NT2/D1 (cell line): ENCODE measurements around the gene NRARP.

ENCODE experiments used
- DNase-seq: peaks from one replicate; pipeline ENCODE4 v3.0.0-alpha.2; 2011; ENCODE audit warnings: low read depth, low spot score
- H3K27me3 ChIP-seq: 2 replicates; pipeline ENCODE4 v1.6.0; 2011; ENCODE audit warnings: mild to moderate bottlenecking; ENCODE audit not compliant: insufficient read length, insufficient read depth
- H3K36me3 ChIP-seq: 2 replicates; pipeline ENCODE4 v1.6.1; 2011; ENCODE audit warnings: mild to moderate bottlenecking, low read length, mixed read lengths; ENCODE audit not compliant: insufficient read depth, insufficient read length
- H3K4me1 ChIP-seq: 2 replicates; pipeline ENCODE4 v1.5.1; 2011; ENCODE audit not compliant: insufficient read depth, insufficient read length
- H3K4me3 ChIP-seq: 2 replicates; pipeline ENCODE4 v1.5.1; 2011; ENCODE audit warnings: low read depth; ENCODE audit not compliant: insufficient read length
- H3K9ac ChIP-seq: 2 replicates; pipeline ENCODE4 v1.6.0; 2011; ENCODE audit warnings: low read depth; ENCODE audit not compliant: insufficient read length
- H3K9me3 ChIP-seq: 2 replicates; pipeline ENCODE4 v1.5.1; 2011; ENCODE audit warnings: mild to moderate bottlenecking, low read length; ENCODE audit not compliant: insufficient read depth
- SUZ12 ChIP-seq: IDR thresholded peaks from 2 replicates; pipeline ENCODE4 v1.6.1; 2011; ENCODE audit not compliant: insufficient read length, insufficient read depth; ENCODE audit errors: extremely low read depth
- YY1 ChIP-seq: IDR thresholded peaks from 2 replicates; pipeline ENCODE4 v1.6.1; 2011; ENCODE audit not compliant: insufficient read length, insufficient read depth
- ZNF274 ChIP-seq: IDR thresholded peaks from 2 replicates; pipeline ENCODE4 v1.6.1; 2011; ENCODE audit warnings: mild to moderate bottlenecking, low read depth, low read length

The NRARP gene

DNA sequence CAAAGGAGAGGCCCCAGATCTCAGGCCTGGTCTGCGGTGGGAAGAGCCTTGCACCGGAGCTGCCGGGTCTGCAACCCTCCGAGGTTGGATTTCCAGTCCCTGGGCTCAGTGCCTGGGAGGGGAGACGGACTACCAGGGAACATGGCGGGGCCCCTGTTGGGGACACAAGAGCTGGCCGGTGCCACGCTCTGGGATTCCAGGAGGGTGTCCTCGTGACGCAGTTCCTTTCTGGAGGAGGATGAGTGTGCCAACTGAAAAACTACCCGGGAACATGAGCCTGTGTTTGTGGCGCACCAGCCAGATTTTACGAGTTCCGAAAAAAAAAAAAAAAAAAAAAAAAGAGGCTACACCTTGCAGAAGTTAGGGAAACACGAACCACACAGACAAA lies 9.0 kb downstream of the NRARP start:
- Histone ChIP-seq H3K9me3 (peaks cover 5% of the 10 kb centered on the region; the same call in 1 of the 2 replicates), H3K36me3 (peaks cover under 1% of the 10 kb centered on the region), H3K4me3 (no peak overlapping the region), H3K27me3 (peaks cover 18% of the 10 kb centered on the region), H3K4me1 (peaks cover 17% of the 10 kb centered on the region), H3K9ac (peak overlapping the region; percentile 42)
- no peak for DNase-seq
- TF ChIP-seq YY1 (no peak), SUZ12 (no peak), ZNF274 (no peak)

- H3K36me3 ChIP-seq = peaks cover 9% of the 10 kb centered on the region
- TF ChIP-seq YY1 = no peak
- TF ChIP-seq SUZ12 = no peak
- TF ChIP-seq ZNF274 = no peak
- no peak overlapping the region for H3K9ac ChIP-seq
- no peaks in the 10 kb centered on the region for H3K4me1 ChIP-seq
- DNase-seq = no peak
- H3K9me3 ChIP-seq = peaks cover 10% of the 10 kb centered on the region; the same call in 1 of the 2 replicates
- H3K27me3 ChIP-seq = no peaks in the 10 kb centered on the region
- H3K4me3 ChIP-seq = no peak overlapping the region
Observed at GRCh38 chr9:137286975-137287383, 15.1 kb downstream of the NRARP start.

GRCh38 chr9:137281345-137282116 lies 20.5 kb downstream of the NRARP start:
- peaks cover 22% of the 10 kb centered on the region for H3K4me1 ChIP-seq
- TF ChIP-seq YY1 = no peak
- no peak for TF ChIP-seq ZNF274
- no peak for TF ChIP-seq SUZ12
- no peak for DNase-seq
- peaks cover 3% of the 10 kb centered on the region for H3K27me3 ChIP-seq
- H3K9ac ChIP-seq = peak overlapping the region; percentile 80
- H3K9me3 ChIP-seq = peaks cover 14% of the 10 kb centered on the region; the same call in 1 of the 2 replicates
- peaks cover 24% of the 10 kb centered on the region for H3K36me3 ChIP-seq
- peak overlapping the region; percentile 69 for H3K4me3 ChIP-seq

GRCh38 chr9:137280474-137281344 lies 21.4 kb downstream of the NRARP start:
- Histone ChIP-seq H3K9me3 (peaks cover 14% of the 10 kb centered on the region; the same call in 1 of the 2 replicates), H3K27me3 (peaks cover 3% of the 10 kb centered on the region), H3K36me3 (peaks cover 26% of the 10 kb centered on the region), H3K4me3 (peak overlapping the region; percentile 69), H3K9ac (peak overlapping the region; percentile 80), H3K4me1 (peaks cover 30% of the 10 kb centered on the region)
- no peak for TF ChIP-seq SUZ12
- TF ChIP-seq ZNF274 = no peak
- no peak for TF ChIP-seq YY1
- no peak for DNase-seq

DNA sequence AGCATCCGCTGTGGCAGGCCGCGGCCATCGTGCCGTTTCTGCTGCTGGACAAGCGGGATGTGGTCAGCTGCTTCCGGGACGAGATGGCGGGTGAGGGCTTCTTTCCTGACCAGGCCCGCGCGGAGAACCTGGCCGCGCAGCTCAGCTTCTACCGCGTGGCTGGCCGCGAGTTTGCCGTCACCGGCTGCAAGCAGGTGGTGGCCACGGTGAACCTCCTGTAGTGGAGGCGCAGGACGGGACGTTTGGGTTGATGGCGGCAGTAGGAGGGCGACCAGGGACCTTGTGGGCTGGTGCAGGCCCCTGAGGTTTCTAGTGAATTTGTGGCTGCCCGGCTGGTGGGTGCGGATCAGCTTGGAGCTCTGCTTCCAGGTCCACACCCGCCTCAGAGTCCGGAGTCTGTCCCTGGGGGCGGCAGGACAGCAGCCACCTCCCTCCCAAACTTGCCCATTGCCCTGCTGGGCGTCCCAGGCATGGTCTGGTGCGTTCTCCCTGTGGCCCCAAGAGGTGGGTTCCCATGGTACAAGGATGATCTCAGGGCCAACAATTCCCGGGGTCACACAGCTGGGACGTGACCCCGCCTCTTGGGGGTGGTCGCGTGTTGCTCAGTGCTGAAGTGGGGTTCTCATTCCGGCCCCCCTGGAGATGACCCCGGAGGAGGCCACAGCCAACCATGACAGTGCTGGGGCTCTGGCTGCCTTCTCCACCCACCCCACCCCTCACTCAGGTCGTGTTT lies 22.2 kb downstream of the NRARP start:
- Histone ChIP-seq H3K36me3 (peaks cover 31% of the 10 kb centered on the region), H3K4me1 (peaks cover 36% of the 10 kb centered on the region), H3K9ac (no peak overlapping the region), H3K4me3 (no peak overlapping the region), H3K27me3 (peaks cover 3% of the 10 kb centered on the region), H3K9me3 (peaks cover 14% of the 10 kb centered on the region; the same call in 1 of the 2 replicates)
- no peak for DNase-seq
- no peak for TF ChIP-seq SUZ12
- no peak for TF ChIP-seq ZNF274
- TF ChIP-seq YY1 = no peak

DNA sequence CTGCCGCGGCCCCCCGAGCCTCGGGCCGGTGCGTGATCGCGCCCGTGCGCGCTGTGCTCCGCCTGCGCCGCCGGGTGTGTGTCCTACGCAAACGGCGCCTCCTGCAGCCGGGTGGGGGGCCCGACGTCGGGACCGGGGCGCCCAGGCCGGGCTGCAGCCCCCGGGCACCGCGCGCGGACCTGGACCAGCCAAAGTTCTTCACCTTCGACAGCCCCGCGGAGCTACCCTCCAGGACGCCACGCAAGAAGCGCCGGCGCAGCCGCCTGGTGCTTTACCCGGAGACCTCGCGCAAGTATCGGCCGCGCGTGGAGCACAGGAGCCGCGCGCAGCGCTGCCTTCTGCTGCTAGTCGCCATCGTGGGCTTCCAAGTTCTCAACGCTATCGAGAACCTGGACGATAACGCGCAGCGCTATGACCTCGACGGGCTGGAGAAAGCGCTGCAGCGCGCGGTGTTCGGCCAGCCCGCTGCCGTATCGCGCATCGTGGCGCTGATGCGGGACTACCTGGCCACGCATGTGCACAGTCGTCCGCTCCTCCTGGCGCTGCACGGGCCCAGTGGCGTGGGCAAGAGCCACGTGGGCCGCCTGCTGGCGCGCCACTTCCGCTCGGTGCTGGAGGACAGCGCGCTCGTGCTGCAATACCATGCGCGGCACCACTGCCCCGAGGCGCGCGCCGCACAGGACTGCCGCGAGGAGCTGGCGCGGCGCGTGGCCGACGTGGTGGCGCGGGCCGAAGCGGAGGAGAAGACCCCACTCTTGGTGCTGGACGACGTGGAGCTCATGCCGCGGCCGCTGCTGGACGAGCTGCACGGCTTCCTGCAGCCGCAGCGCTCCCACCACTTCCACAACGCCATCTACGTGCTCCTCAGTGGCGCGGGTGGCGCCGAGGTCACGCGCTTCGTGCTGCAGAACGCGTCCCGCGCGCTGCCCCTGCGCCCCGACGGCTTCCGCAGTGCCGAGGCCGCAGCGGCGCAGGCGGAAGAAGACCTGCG lies 23.1 kb downstream of the NRARP start:
- Histone ChIP-seq H3K9me3 (peaks cover 14% of the 10 kb centered on the region; the same call in 1 of the 2 replicates), H3K36me3 (peaks cover 38% of the 10 kb centered on the region), H3K27me3 (peaks cover 3% of the 10 kb centered on the region), H3K9ac (peak overlapping the region; percentile 70), H3K4me3 (peak overlapping the region; percentile 26), H3K4me1 (peaks cover 42% of the 10 kb centered on the region)
- no peak for TF ChIP-seq ZNF274
- TF ChIP-seq YY1 = no peak
- no peak for TF ChIP-seq SUZ12
- DNase-seq = no peak
